ENCODE measurements around the gene KIF16B.
"Not testable (repeated sequence)": the region's sequence is repeated elsewhere in the genome, so short reads cannot be mapped to it uniquely, and the experiment has no call there.

The KIF16B gene

GRCh38 chr20:16527438-16527837, 45.8 kb downstream of the KIF16B start:
- DNase-seq (ENCODE audit: low read depth in 1 of 2, low spot score in 1 of 2), result no peak

- no peak for DNase-seq (ENCODE audit: low read depth in 1 of 2, low spot score in 1 of 2)
Measured at GRCh38 chr20:16526433-16527380, 46.5 kb downstream of the KIF16B start.

DNA sequence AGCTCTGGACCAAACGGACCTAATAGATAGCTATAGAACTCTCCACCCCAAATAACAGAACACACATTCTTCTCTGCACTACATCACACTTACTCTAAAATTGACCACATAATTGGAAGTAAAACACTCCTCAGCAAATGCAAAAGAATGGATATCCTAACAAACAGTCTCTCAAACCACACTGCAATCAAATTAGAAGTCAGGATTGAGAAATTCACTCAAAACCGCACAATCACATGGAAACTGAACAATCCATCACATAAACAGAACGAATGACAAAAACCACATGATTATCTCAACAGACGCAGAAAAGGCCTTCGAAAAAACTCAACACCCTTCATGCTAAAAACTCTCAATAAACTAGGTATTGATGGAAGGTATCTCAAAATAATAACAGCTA, 50.6 kb downstream of the KIF16B start:
- not testable (repeated sequence) for DNase-seq (ENCODE audit: low read depth in 1 of 2, low spot score in 1 of 2)

DNA sequence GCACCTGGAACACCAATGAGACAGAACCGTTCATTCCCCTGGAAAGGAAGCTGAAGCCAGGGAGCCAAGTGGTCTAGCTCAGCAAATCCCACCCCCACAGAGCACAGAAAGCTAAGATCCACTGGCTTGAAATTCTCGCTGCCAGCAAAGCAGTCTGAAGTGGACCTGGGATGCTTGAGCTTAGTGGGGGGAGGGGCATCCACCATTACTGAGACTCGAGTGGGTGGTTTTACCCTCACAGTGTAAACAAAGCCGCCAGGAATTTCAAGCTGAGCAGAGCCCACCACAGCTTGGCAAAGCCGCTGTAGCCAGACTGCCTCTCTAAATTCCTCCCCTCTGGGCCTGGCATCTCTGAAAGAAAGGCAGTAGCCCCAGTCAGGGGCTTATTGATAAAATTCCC, 53.1 kb downstream of the KIF16B start:
- no peak for DNase-seq (ENCODE audit: low read depth in 1 of 2, low spot score in 1 of 2)

DNA sequence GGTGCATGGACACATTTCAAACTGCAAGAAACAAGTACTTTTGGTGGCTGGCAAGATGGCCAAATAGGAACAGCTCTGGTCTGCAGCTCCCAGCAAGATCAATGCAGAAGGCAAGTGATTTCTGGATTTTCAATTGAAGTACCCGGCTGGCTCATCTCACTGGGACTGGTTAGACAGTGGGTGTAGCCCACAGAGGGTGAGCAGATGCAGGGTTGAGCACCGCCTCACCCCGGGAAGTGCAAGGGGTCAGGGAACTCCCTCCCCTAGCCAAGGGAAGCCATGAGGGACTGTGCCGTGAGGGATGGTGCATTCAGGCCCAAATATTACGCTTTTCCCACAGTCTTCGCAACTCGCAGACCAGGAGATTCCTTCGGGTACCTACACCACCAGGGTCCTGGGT, 53.6 kb downstream of the KIF16B start:
- not testable (repeated sequence) for DNase-seq (ENCODE audit: low read depth in 1 of 2, low spot score in 1 of 2)

DNA sequence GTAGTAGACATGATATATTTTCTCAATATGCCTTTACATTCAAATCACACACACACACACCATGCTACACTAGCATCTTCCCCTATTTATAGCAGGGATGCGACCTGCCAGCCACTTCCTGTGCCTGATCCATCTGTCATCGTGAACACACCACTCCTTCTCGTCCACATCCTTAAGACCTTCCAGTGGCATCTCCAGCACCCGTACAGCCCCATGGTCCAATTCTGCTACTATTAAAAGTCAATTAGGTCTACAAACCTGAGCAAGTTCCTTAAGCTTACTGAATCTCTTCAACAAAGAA, 54.5 kb downstream of the KIF16B start:
- DNase-seq (ENCODE audit: low read depth in 1 of 2, low spot score in 1 of 2), result no peak

GRCh38 chr20:16517946-16518783, 55.1 kb downstream of the KIF16B start:
- no peak for DNase-seq (ENCODE audit: low read depth in 1 of 2, low spot score in 1 of 2)

DNA sequence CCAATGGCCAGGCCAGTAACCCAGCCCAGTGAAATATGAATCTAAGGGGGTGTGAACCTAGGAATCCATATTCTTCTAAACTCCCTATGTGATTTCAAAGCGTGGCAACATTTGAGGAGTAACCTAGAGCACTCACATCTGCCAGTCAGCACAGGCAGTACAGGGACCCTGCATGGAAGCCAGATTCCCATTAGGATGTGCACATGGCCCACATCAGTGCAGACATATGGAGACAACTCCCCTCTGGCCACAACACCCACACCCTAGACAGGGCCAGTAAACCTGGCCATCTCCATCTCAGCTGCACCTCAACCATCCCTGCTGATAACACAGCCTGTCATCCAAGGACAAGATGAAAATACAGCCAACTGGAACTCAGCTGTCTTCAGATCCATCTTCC, 56.5 kb downstream of the KIF16B start:
- no peak for DNase-seq (ENCODE audit: low read depth in 1 of 2, low spot score in 1 of 2)

DNA sequence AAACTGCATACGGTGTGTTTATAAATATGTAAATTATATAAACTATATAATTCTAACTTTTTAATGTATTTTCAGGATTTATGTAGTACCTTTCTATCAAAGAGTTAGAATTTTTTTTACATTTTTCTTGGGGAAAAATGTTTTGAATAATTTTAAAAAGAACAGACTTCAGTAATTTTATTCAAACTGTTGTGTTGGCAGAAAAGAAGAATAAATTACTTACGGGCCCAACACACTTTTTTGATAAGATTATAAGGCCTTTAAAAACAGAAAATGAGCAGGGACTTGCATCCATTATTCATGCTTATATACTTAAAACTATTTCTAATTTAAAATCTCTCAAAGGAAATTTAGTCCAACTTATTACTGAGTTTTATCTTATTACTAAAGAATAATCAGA, 58.2 kb downstream of the KIF16B start:
- DNase-seq (ENCODE audit: low read depth in 1 of 2, low spot score in 1 of 2), result no peak

DNA sequence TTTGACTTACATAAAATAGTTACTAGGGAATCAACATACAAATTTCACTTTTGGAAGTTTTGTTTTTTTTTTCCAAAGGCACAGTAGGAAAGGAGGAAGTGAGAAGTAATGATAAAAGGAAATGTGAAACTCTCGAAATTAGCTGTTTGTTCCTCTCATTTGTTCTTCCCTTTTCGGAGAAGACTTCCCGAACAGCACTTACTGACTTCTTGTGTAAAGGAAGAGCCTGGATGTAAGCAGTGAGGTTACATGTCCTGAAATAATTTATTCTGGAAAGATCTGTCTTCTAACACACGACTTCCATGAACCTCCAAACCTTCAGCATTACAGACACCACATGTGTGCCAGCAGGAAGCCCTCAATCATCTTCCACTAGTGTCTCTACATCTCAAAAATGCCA, 59.1 kb downstream of the KIF16B start:
- no peak for DNase-seq (ENCODE audit: low read depth in 1 of 2, low spot score in 1 of 2)

- DNase-seq (ENCODE audit: low read depth in 1 of 2, low spot score in 1 of 2), result no peak
Measured at GRCh38 chr20:16505894-16506293, 67.4 kb downstream of the KIF16B start.

DNA sequence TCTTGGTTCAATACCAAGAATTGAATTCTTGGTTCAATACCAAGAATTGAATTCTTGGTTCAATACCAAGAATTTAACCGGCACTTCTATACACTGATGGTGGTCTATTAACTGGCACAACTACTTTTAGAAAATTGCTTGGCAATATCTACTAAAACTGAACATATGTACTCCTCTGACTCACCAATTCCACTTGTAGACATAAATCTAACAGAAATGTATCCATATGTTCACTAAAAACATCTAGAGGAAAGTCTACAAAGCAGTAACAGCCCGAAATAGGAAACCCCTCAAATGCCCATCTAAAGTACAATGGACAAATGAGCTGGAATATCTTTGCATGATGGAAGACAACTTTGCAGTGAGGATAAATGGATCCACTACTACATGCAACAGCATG, 71.9 kb downstream of the KIF16B start:
- no peak for DNase-seq (ENCODE audit: low read depth in 1 of 2, low spot score in 1 of 2)

DNA sequence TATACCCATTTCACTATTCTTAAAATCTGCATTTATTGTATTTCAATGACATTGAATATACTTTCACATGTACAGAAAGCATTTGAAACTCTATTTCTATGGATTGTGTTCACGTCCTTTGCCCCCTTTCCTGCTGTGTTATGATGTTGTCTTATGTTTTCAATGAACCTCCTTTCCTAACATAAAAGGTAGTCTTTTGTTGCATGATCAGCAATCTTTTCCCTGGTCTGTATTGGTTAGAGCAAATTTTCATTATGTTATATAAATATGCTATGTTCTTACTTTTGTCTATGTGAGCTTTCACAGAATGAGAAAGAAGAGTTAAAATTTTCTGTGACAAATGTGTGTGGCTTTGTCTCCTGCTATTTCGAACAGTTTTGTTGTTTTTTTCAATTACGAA, 73.1 kb downstream of the KIF16B start:
- no peak for DNase-seq (ENCODE audit: low read depth in 1 of 2, low spot score in 1 of 2)

DNA sequence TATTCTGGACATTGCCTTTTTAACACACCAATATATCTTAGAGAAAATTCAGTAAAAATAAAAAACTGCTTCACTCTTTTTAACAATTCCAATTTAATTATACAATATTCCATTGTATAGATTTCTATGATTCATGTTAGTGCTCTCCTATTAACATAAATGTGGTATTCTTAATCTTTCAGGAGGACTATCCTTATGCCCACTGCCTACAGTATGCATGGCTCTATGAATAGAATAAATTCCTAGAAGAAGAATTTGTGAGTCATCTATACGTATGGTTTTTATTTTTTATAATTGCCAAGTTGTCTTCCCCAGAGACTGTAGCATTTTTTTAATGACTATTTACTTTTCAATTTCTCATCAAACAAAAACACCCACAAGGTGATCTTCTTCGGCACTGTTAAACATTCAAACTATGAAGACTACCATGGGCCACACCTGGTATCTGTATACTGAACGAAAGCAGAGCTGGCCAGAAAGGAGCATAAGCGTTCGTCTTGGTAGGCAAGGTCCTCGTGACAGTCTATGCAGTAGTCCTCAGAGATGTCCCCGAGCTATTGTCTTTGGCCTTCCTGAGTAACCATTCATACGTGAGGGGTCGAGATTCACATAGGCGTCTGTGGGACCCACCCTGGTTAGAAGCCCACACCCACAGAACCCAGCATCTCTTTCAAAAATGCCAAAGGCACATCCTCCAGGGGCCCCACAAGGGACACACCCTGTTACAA, 74.6 kb downstream of the KIF16B start:
- DNase-seq (ENCODE audit: low read depth in 1 of 2, low spot score in 1 of 2), result no peak

DNA sequence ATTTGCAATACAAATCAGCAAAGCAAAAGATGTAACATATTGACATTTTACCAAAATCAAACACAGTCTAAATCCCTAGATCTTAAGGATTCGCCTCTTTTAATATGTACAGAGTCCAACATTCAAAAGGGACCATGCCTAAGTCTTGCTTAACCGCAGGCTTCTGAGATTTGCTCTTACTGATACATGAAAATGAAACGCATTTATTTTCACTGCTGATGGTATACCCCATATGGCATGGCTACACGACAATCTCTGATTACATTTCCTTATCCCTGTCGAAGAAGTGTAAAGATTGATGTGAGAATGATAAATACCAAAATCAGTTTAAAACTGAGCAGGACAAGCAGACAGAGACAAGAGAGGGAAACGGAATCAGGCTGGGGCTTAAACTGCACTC, 75.4 kb downstream of the KIF16B start:
- DNase-seq (ENCODE audit: low read depth in 1 of 2, low spot score in 1 of 2), result no peak

DNA sequence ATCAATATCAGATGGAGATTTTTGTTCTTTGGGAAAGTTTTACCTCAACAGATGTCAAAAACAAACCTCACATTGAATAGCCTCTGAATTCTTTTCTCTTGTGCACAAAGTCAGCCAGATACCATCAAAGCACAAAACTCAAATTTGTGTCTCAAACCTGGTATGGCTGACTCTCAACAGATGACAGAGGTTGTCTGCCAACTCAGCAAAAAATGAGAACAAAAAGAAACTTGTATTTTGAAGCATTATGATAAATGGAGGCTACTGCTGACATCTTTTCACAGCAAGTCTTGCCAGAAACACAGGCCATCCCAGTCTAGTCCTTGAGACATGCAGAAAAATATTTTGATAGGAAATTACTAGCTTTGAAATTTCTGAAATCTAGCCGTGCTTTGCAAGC, 79.8 kb downstream of the KIF16B start:
- DNase-seq (ENCODE audit: low read depth in 1 of 2, low spot score in 1 of 2), result no peak

DNA sequence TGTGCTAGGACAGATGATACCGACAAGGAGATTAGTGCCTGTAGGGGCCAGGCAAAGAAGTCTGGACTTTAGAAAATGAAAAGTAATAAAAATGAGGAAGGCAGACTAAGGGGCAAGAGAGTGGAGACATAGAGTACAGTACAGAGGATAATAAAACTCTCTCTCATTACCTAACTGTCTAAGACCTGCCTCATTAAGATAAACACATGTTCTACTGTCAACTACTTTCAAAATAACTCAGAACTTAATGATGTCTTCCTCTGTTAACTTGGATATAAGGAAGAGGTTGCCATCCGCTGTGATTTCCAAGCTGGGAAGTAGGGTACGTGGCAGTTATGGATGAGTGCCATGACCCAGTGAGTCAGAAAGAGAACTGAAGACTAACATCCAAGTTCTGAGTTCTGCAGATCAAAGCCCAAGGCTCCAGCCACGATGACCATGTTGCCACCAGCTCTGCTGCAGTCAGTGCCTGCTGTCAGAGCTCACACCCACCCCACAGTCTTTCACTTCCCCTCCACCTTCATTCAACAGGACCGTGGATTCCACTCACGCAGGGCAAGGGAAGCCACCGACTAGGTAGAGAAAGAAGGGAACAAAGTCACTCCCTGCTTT, 81.8 kb downstream of the KIF16B start:
- DNase-seq (ENCODE audit: low read depth in 1 of 2, low spot score in 1 of 2), result no peak

DNA sequence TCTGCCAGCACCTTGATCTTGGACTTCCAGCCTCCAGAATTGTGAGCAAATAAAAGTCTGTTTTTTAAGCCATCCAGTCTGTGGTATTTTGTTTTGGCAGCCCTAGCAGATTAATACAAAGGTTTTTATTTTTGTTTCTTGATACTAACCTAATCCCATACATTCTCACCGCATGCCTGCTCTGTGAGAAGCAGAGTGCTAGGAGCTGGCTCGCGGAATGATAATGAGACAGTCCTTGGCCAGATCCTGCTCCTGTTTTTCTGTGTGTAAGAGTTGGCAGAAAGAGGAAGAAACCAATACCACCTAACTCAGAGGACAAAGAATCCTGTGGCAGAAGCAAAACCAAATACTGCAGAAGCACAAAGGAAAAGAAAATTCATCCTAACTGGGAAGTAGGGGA, 82.6 kb downstream of the KIF16B start:
- DNase-seq (ENCODE audit: low read depth in 1 of 2, low spot score in 1 of 2), result no peak

GRCh38 chr20:16488616-16489015, 84.6 kb downstream of the KIF16B start:
- DNase-seq (ENCODE audit: low read depth in 1 of 2, low spot score in 1 of 2), result no peak

DNA sequence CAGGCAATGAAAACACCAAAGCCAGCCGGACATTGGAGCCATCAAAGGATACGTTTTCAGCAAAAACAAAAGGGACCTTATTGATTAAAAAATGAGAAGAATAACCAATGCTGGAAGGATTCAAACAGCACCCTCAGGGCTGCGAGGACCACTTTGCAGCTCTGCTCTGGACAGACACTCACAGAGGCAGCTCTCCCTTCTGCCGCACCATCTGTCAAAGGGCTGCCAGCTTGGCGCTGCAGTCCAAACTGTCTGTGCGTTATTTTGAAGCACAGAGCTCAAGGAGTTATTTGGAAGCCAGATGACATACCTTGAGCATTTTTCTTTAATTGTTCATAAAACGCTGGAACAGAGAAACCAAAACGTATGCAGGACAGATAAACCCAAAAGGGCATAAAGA, 85.2 kb downstream of the KIF16B start:
- DNase-seq (ENCODE audit: low read depth in 1 of 2, low spot score in 1 of 2), result no peak

- DNase-seq (ENCODE audit: low read depth in 1 of 2, low spot score in 1 of 2), result no peak
Measured at GRCh38 chr20:16486532-16486931, 86.7 kb downstream of the KIF16B start.

All from activated T-helper 1 cell treated with anti-CD3 and anti-CD28 coated beads, Interleukin-2, amount 50 U/mL, for 16 hours (primary cell).